Left renal pelvis (tissue), 4 donors: ENCODE measurements around the gene ZNF484. TPM values are rescaled to one million over a fixed set of nuclear protein-coding genes. Genes with fewer than 3 reads are reported as not detected.

ENCODE experiments used
- DNase-seq, 4 donors: peaks; one replicate each; pipeline ENCODE4 v3.0.0-alpha.2; 2013; ENCODE audit warnings: low read depth in 4 of 4, low spot score in 3 of 4
- polyA plus RNA-seq, 4 donors: library from polyadenylated mRNA; unstranded; fragments of 120-200 nt; gene quantifications; one replicate each; pipeline ENCODE4 v1.2.1, GENCODE V29; 2013; ENCODE audit not compliant: insufficient read length in 4 of 4

The ZNF484 gene
- polyA plus RNA-seq, 4 donors: 8.3 to 11.3 (median 9.8) TPM

DNA sequence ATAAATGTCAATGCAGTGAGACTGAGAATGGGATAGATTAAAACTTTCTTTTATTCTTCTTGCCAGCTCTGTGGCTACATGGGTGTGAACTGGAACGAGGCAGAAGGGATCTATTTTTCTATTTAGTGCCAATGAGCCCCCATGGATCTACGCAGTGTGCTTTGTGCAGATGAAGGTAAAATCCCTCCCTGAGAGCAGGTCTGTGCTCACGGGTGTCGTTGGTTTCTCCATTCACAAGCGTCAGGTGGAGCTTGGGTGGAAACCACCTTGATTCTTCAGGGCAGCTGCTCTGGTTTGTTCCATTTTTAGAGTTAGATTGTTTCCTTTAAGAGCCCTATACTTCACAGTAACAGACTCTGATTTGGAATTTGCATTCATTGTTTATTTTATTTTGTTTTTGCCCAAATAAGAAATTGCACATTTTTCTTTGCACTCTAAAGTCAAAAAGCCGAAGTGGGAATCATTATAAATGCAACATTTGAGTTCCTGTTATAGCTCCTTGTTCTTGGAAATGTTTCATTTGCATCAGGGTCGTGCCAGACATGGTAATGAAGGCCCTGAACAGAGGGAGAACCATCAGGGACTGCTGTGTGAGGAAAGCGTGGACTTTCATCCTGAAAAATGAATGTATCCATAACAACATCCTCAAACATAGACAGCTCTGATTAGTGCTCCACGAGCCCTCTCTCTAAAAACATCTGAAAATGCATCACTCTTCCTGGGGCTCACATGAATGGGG lies 82.1 kb downstream of the ZNF484 start:
- DNase-seq: no peak

Other genes starting within 250 kb of the ZNF484 start
- gene IPPK, start 207.9 kb downstream of the ZNF484 start, polyA plus RNA-seq: 10 to 100 TPM in 3 of 4 donors, 1 to 10 TPM in 1; 9.2 to 12.9 (median 10.7) TPM
- gene BICD2, start 113.2 kb downstream of the ZNF484 start, polyA plus RNA-seq: 10 to 100 TPM; 28.8 to 32.6 (median 31.3) TPM
- 1 to 10 TPM; 1.4 to 8.2 (median 4.2) TPM for gene FGD3, start 69.5 kb upstream of the ZNF484 start, polyA plus RNA-seq
- gene SUSD3, start 180.7 kb upstream of the ZNF484 start, polyA plus RNA-seq: 1 to 10 TPM; 2.6 to 9.7 (median 7.4) TPM
- gene CARD19, start 218.2 kb upstream of the ZNF484 start, polyA plus RNA-seq: 10 to 100 TPM; 15.7 to 24.2 (median 18.5) TPM